Left ventricle myocardium inferior (tissue), 1 donor: ENCODE data around the gene SENP7. TPM values are rescaled to one million over a fixed set of nuclear protein-coding genes. Genes with fewer than 3 reads are reported as not detected.

ENCODE experiments used
- DNase-seq: peaks from one replicate; pipeline ENCODE4 v3.0.0-alpha.2; 2020
- H3K27ac ChIP-seq: fragments of 200-600 bp; replicated peaks from 2 replicates; pipeline ENCODE4 v1.8.0; 2021
- H3K27me3 ChIP-seq: fragments of 200-600 bp; 2 replicates; pipeline ENCODE4 v1.8.0; 2021; ENCODE audit warnings: low read depth
- H3K36me3 ChIP-seq: fragments of 200-600 bp; 2 replicates; pipeline ENCODE4 v1.8.0; 2021
- H3K4me1 ChIP-seq: fragments of 200-600 bp; 2 replicates; pipeline ENCODE4 v1.8.0; 2021
- H3K4me3 ChIP-seq: fragments of 200-600 bp; 2 replicates; pipeline ENCODE4 v1.8.0; 2021; ENCODE audit warnings: mild to moderate bottlenecking, moderate library complexity
- H3K9me3 ChIP-seq: fragments of 200-600 bp; replicated peaks from 2 replicates; pipeline ENCODE4 v1.8.0; 2021
- intact Hi-C: fragments of 100-400 bp; cut with micrococcal nuclease; formaldehyde crosslinking; loops from one replicate; pipeline ENCODE4 v1.11.0; 2022
- total RNA-seq: library from RNA; stranded (reverse); fragmentation: NEBNext Ultra II Directional; extraction: Animal tissue kit (Norgen Biotek cat#: 25700); gene quantifications from one replicate; pipeline ENCODE4 v1.2.1, GENCODE V29; 2021
- TF ChIP-seq, protein P1 (sequence below): fragments of 200-600 bp; IDR thresholded peaks from 2 replicates; pipeline ENCODE4 v1.8.0; 2021; ENCODE audit warnings: antibody characterized with exemption, mild to moderate bottlenecking, borderline replicate concordance
- donor health status: DM: no; HTN: yes; CAD: no; lungs with severe emphysema.

SENP7 gene
- total RNA-seq, 1 donor from 2014 or later, result 8.7 TPM

DNA sequence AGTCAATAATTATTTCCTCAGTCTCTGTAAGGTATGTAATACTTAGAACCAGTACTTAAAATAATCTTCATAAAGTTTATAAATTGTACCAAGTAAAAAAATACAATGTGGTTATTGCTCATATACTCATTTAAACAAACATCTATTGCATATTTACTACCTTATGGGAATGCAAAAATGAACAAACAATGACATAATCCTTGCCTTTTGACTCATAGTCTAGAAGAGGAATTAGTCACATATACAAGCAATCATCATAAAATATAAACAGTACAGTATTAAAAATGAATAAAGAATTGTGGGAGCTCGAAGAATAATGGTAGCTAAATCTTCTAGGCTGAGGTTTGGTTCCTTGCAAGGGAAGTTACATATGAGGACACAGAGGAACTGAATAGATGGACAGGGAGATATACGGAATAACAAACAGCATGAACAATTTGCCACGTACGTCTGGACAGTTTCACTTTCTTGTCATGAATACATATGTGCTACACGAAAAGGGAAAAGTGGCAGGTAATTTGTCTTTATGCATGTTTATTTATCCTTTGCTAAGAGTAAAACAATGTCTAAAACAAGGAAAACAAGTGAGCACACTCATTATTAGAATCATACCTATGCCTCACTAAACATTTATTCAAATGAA, 209.8 kb downstream of the SENP7 start:
- intact Hi-C loops, result no loop called here
- H3K27me3 ChIP-seq, result no peaks in the 10 kb centered on the region
- no peak overlapping the region for H3K4me3 ChIP-seq
- peaks cover 10% of the 10 kb centered on the region for H3K9me3 ChIP-seq
- TF ChIP-seq, protein P1, sequence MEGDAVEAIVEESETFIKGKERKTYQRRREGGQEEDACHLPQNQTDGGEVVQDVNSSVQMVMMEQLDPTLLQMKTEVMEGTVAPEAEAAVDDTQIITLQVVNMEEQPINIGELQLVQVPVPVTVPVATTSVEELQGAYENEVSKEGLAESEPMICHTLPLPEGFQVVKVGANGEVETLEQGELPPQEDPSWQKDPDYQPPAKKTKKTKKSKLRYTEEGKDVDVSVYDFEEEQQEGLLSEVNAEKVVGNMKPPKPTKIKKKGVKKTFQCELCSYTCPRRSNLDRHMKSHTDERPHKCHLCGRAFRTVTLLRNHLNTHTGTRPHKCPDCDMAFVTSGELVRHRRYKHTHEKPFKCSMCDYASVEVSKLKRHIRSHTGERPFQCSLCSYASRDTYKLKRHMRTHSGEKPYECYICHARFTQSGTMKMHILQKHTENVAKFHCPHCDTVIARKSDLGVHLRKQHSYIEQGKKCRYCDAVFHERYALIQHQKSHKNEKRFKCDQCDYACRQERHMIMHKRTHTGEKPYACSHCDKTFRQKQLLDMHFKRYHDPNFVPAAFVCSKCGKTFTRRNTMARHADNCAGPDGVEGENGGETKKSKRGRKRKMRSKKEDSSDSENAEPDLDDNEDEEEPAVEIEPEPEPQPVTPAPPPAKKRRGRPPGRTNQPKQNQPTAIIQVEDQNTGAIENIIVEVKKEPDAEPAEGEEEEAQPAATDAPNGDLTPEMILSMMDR, result no peak
- no peak overlapping the region for H3K27ac ChIP-seq
- no peaks in the 10 kb centered on the region for H3K36me3 ChIP-seq
- H3K4me1 ChIP-seq, result no peaks in the 10 kb centered on the region
- no peak for DNase-seq

DNA sequence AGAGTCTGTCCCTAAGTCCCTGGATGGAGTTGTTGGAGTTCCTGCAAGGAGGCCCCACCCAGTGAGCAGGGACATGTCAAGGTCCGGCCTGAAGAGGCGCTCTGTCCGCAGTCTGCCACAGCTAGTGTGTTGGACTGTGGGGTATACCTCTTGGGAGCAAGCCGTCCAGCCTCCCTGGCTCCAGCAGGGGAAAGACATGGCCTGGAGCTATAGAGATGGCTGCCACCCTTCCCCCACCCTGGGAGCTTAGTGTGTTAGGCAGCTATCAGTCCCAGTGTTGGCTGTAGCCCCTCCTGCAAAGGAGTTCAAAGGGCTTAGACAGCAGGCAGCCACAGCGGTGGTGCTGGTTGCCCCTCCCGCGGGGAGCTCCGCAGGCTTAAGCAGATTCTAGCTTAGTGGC, 212.9 kb downstream of the SENP7 start:
- intact Hi-C loops, result no loop called here
- H3K36me3 ChIP-seq, result no peaks in the 10 kb centered on the region
- H3K27me3 ChIP-seq, result no peaks in the 10 kb centered on the region
- no peak overlapping the region for H3K27ac ChIP-seq
- no peaks in the 10 kb centered on the region for H3K4me1 ChIP-seq
- H3K9me3 ChIP-seq, result peaks cover 12% of the 10 kb centered on the region
- TF ChIP-seq, protein P1, result no peak
- no peak for DNase-seq
- no peak overlapping the region for H3K4me3 ChIP-seq

DNA sequence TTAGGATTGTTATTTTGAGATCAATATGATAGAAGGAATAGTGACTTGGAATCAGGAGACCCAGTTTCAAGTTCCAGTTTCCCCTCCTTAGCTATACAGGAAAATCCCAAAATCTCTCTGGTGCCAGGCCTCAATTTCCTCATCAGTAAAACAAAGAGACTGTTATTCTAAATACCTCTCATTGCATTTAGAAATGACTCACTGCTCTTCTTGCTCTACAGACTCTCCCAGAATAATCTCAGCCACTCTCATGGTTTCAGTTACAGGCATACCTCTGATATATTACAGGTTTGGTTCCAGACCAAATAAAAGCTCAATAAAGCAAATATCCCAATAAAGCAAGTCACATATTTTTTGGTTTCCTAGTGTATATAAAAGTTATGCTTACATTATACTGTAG, 221.0 kb downstream of the SENP7 start:
- no peaks in the 10 kb centered on the region for H3K27me3 ChIP-seq
- TF ChIP-seq, protein P1, result no peak
- no peaks in the 10 kb centered on the region for H3K4me1 ChIP-seq
- H3K9me3 ChIP-seq, result peaks cover 22% of the 10 kb centered on the region
- H3K27ac ChIP-seq, result no peak overlapping the region
- intact Hi-C loops, result no loop called here
- DNase-seq, result no peak
- H3K36me3 ChIP-seq, result no peaks in the 10 kb centered on the region
- no peak overlapping the region for H3K4me3 ChIP-seq

DNA sequence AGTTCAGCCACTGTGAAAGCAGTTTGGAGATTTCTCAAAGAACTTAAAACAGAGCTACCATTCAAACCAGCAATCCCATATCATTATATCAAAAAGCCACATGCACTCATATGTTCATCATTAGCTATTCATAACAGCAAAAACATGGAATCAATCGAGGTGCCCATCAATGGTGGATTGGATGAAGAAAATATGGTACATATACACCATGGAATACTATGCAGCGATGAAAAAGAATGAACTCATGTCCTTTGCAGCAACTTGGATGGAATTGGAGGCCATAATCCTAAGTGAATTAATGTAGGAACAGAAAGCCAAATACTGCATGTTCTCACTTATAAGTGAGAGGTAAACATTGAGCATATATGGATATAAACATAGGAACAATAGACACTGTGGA, 224.7 kb downstream of the SENP7 start:
- no peak for DNase-seq
- TF ChIP-seq, protein P1, result no peak
- no peak overlapping the region for H3K27ac ChIP-seq
- peaks cover 5% of the 10 kb centered on the region for H3K9me3 ChIP-seq
- no peaks in the 10 kb centered on the region for H3K4me1 ChIP-seq
- H3K36me3 ChIP-seq, result no peaks in the 10 kb centered on the region
- H3K27me3 ChIP-seq, result no peaks in the 10 kb centered on the region
- no peak overlapping the region for H3K4me3 ChIP-seq
- intact Hi-C loops, result no loop called here

DNA sequence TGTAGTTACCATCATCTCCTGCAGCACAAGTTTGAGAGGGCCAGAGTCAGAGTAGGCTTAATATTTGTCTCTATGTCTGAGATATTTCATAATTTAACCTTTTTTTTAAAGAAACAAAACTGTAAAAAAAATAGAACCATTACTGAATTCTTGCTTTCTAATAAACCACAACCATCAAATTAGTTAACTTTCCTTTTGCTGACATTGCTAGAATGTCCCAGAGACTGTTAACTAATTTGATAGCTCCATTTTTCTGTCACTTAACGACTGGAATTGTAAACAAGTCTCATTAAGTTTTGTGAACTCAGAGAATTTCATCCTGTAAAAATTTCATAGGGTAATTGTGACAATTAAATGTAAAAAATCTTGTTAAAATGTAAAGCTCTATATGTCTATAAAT, 228.3 kb downstream of the SENP7 start:
- no peak for DNase-seq
- no peaks in the 10 kb centered on the region for H3K36me3 ChIP-seq
- H3K27me3 ChIP-seq, result no peaks in the 10 kb centered on the region
- TF ChIP-seq, protein P1, result no peak
- no peak overlapping the region for H3K27ac ChIP-seq
- intact Hi-C loops, result no loop called here
- H3K4me3 ChIP-seq, result no peak overlapping the region
- H3K4me1 ChIP-seq, result no peaks in the 10 kb centered on the region
- H3K9me3 ChIP-seq, result peaks cover 5% of the 10 kb centered on the region
